Measurements from ENCODE around the gene SMOC2.

GRCh38 chr6:168662301-168662936 lies 221.4 kb downstream of the SMOC2 start:
- TF ChIP-seq CTCF (IDR thresholded peaks at IDR 0.05): no peak
- TF ChIP-seq POLR2A (IDR thresholded peaks at IDR 0.05): no peak
